K562 (cell line): ENCODE data around the gene SGTB. TPM values are rescaled to one million over a fixed set of nuclear protein-coding genes. Genes with fewer than 3 reads are reported as not detected.

Experiments used
- BDP1 ChIP-seq: IDR thresholded peaks from 3 replicates; pipeline ENCODE4 v1.6.1; 2011; ENCODE audit not compliant: insufficient read length, insufficient read depth
- BRF1 ChIP-seq: IDR thresholded peaks from 3 replicates; pipeline ENCODE4 v1.6.1; 2011; ENCODE audit warnings: borderline replicate concordance, mild to moderate bottlenecking; ENCODE audit not compliant: insufficient read length; ENCODE audit errors: extremely low read depth
- CC2D1A ChIP-seq: fragments of 450-650 bp; IDR thresholded peaks from 2 replicates; pipeline ENCODE4 v1.6.1; 2017; ENCODE audit warnings: mild to moderate bottlenecking
- DIDO1 ChIP-seq: fragments of 450-650 bp; IDR thresholded peaks from 2 replicates; pipeline ENCODE4 v1.6.1; 2016; ENCODE audit warnings: low read depth, missing biosample characterization, missing genetic modification characterization
- EHMT2 ChIP-seq: fragments of 450-650 bp; IDR thresholded peaks from 2 replicates; pipeline ENCODE4 v1.6.1; 2018; ENCODE audit warnings: antibody characterized with exemption
- ETV1 ChIP-seq: fragments of 450-650 bp; conservative IDR thresholded peaks from 2 replicates; pipeline ENCODE4 v1.6.1; 2016; ENCODE audit warnings: missing genetic modification characterization, control low read depth, low read depth, missing compliant biosample characterization
- HNRNPK ChIP-seq: fragments of 200-400 bp; formaldehyde crosslinking; IDR thresholded peaks from one replicate; pipeline ENCODE4 v1.6.1; 2018; ENCODE audit warnings: mild to moderate bottlenecking, low read depth, low read length; ENCODE audit not compliant: poor library complexity, severe bottlenecking
- KLF16 ChIP-seq: IDR thresholded peaks from 2 replicates; pipeline ENCODE4 v1.6.1; 2016; ENCODE audit warnings: antibody characterized with exemption
- NR2C2 ChIP-seq, 2 experiments: fragments of 200-800 bp in 1 of 2; sonication (Bioruptor generic) in 1 of 2; sonication (generic) in 1 of 2; formaldehyde crosslinking in 1 of 2; IDR thresholded peaks; 2 replicates each; pipeline versions ENCODE4 v1.6.1 to v1.8.0; 2016 to 2022; ENCODE audit warnings: mild to moderate bottlenecking in 1 of 2, missing compliant biosample characterization in 1 of 2, missing genetic modification characterization in 1 of 2, missing genetic modification reagents in 1 of 2
- NUFIP1 ChIP-seq: fragments of 450-650 bp; IDR thresholded peaks from 2 replicates; pipeline ENCODE4 v1.6.1; 2018; ENCODE audit not compliant: partially characterized antibody
- POLR2H ChIP-seq: IDR thresholded peaks from 2 replicates; pipeline ENCODE4 v1.6.1; 2016; ENCODE audit warnings: missing genetic modification characterization, low read depth, mild to moderate bottlenecking, control low read depth, missing compliant biosample characterization, moderate library complexity
- POU5F1 ChIP-seq: fragments of 150-350 bp; IDR thresholded peaks from 2 replicates; pipeline ENCODE4 v1.6.1; 2014; ENCODE audit warnings: borderline replicate concordance, low read length, low read depth, mild to moderate bottlenecking; ENCODE audit not compliant: partially characterized antibody
- PRDM10 ChIP-seq: fragments of 450-650 bp; IDR thresholded peaks from 2 replicates; pipeline ENCODE4 v1.6.1; 2018; ENCODE audit not compliant: partially characterized antibody
- SIN3A ChIP-seq, 2 experiments: fragments of 150-350 bp in 1 of 2; IDR thresholded peaks; 2 replicates each; pipeline ENCODE4 v1.6.1; 2011 to 2016; ENCODE audit warnings: borderline replicate concordance in 2 of 2, low read depth in 2 of 2, low read length in 2 of 2, mild to moderate bottlenecking in 2 of 2, moderate library complexity in 2 of 2; ENCODE audit not compliant: control insufficient read depth in 1 of 2
- SREBF1 ChIP-seq: fragments of 150-350 bp; IDR thresholded peaks from 2 replicates; pipeline ENCODE4 v1.6.1; 2014; ENCODE audit warnings: antibody characterized with exemption, low read depth, low read length, borderline replicate concordance
- SRSF3 ChIP-seq: fragments of 200-400 bp; formaldehyde crosslinking; IDR thresholded peaks from 2 replicates; pipeline ENCODE4 v1.6.1; 2016; ENCODE audit warnings: mild to moderate bottlenecking, low read length, moderate library complexity; ENCODE audit not compliant: insufficient read depth
- TAF1 ChIP-seq: IDR thresholded peaks from 2 replicates; pipeline ENCODE4 v1.6.1; 2011; ENCODE audit warnings: mild to moderate bottlenecking, low read length, moderate library complexity; ENCODE audit not compliant: insufficient read depth, control insufficient read depth, severe bottlenecking; ENCODE audit errors: extremely low read depth
- ZC3H11A ChIP-seq: IDR thresholded peaks from 2 replicates; pipeline ENCODE4 v1.6.1; 2012; ENCODE audit warnings: low read depth, low read length, improper control_type of control experiment
- ZNF232 ChIP-seq: sonication (generic); formaldehyde crosslinking; IDR thresholded peaks from 2 replicates; pipeline ENCODE4 v1.8.0; 2022; ENCODE audit warnings: mild to moderate bottlenecking, missing genetic modification reagents
- ZNF354B ChIP-seq: fragments of 250-450 bp; sonication (Bioruptor Pico); IDR thresholded peaks from 2 replicates; pipeline ENCODE4 v1.4.0; 2020
- ZNF639 ChIP-seq, 2 experiments: fragments of 200-800 bp in 1 of 2; sonication (Bioruptor generic) in 1 of 2; sonication (generic) in 1 of 2; formaldehyde crosslinking in 1 of 2; IDR thresholded peaks in 1 of 2; conservative IDR thresholded peaks in 1 of 2; 2 replicates each; pipeline versions ENCODE4 v1.5.0 to v1.6.1; 2016 to 2020; ENCODE audit warnings: missing compliant biosample characterization in 1 of 2, missing genetic modification characterization in 1 of 2, missing genetic modification reagents in 1 of 2
- polyA plus RNA-seq, 8 experiments: library from polyadenylated mRNA; depleted of rRNA in 4 of 8; stranded (reverse) in 5 of 8; unstranded in 3 of 8; fragments of >200 nt; fragmentation: Nextera tagmentation in 2 of 8; fragmentation: Illumina TruSeq in 1 of 8; extraction: Ambion mirVana in 2 of 8; extraction: Trizol in 1 of 8; gene quantifications; 2 replicates each; pipeline versions ENCODE4 v1.2.1 to v1.2.3, GENCODE V29; 2011 to 2014; ENCODE audit warnings: inconsistent platforms in 1 of 8, missing spikeins in 1 of 8
- total RNA-seq, 7 experiments: library from RNA; depleted of rRNA in 6 of 7; stranded (reverse); fragments of >200 nt in 6 of 7; fragmentation: Illumina TruSeq in 2 of 7; extraction: Trizol in 2 of 7; gene quantifications; 2 replicates each; pipeline versions ENCODE4 v1.2.1 to v1.2.3, GENCODE V29; 2011 to 2021; ENCODE audit warnings: low replicate concordance in 1 of 7

SGTB gene
- total and polyA plus RNA-seq, 9 of the 15 experiments (the other 6 are each of a cell fraction or from before 2014, with no cell fraction given): 1.3 to 8.4 (median 4.8) TPM

- TF ChIP-seq PRDM10 (peak; percentile 90), KLF16 (0 out of 2 replicates have a peak, but pooled peaks have one; percentile 44), BDP1 (no peak), POU5F1 (peak; percentile 61), BRF1 (no peak), DIDO1 (tag) (peak; percentile 84), NUFIP1 (peak; percentile 41), ZC3H11A (no peak), TAF1 (peak; percentile 76), NR2C2 (CRISPR knock-in tag; IDR thresholded peaks at IDR 0.05) (peak; percentile 98), NR2C2 (tag; IDR thresholded peaks at IDR 0.05) (peak; percentile 100), SIN3A (IDR thresholded peaks at IDR 0.05; ENCODE audit: borderline replicate concordance in 2 of 2, control insufficient read depth in 1 of 2, low read depth in 2 of 2, low read length in 2 of 2) (peak; percentile 47 to 83; a peak in 2 of 4 replicates), ZNF354B (CRISPR knock-in tag) (no peak), CC2D1A (no peak; the same call in 1 of the 2 replicates), HNRNPK (no peak), SREBF1 (0 out of 2 replicates have a peak, but pooled peaks have one; percentile 12), SRSF3 (no peak), POLR2H (tag) (peak; percentile 76), ZNF232 (CRISPR knock-in tag) (no peak), EHMT2 (peak; percentile 18; the same call in 1 of the 2 replicates), ETV1 (tag) (peak; percentile 63), ZNF639 (CRISPR knock-in tag; conservative IDR thresholded peaks at IDR 0.05 in 1 of 2, IDR thresholded peaks at IDR 0.05 in 1 of 2) (peak in 1 of 2 experiments; percentile 84; a peak in 2 of 4 replicates)
Measured at GRCh38 chr5:65624571-65625555, 97.0 kb downstream of the SGTB start, which contains the start of the genes SHLD3 and TRAPPC13 (continued).
